Measurements from ENCODE around the gene KCNN3. TPM values are rescaled to one million over a fixed set of nuclear protein-coding genes. Genes with fewer than 3 reads are reported as not detected.

The KCNN3 gene
- total and polyA plus RNA-seq, 2 of the 8 experiments (the other 6 are each of a cell fraction or from before 2014, with no cell fraction given): 2.8 to 3.7 TPM

- TF ChIP-seq CHD7 (IDR thresholded peaks at IDR 0.05; ENCODE audit: insufficient replicate concordance, low read length) (no peak), SP4 (IDR thresholded peaks at IDR 0.05; ENCODE audit: low read length) (no peak), EP300 (IDR thresholded peaks at IDR 0.05; ENCODE audit: borderline replicate concordance in 1 of 2, low read depth in 2 of 2, low read length in 2 of 2) (no peak), ATF3 (IDR thresholded peaks at IDR 0.05; ENCODE audit: insufficient read depth, low read depth, low read length) (no peak), TBP (IDR thresholded peaks at IDR 0.05; ENCODE audit: low read depth, low read length) (no peak), EGR1 (IDR thresholded peaks at IDR 0.05; ENCODE audit: borderline replicate concordance, low read depth, low read length) (no peak), FOSL1 (IDR thresholded peaks at IDR 0.05; ENCODE audit: insufficient read depth, low read depth, low read length) (no peak), CEBPB (IDR thresholded peaks at IDR 0.05; ENCODE audit: low read depth, low read length) (no peak), POLR2A (IDR thresholded peaks at IDR 0.05; ENCODE audit: control extremely low read depth in 1 of 2, low read depth in 2 of 2, low read length in 2 of 2) (no peak), MAX (IDR thresholded peaks at IDR 0.05) (no peak)
Measured at GRCh38 chr1:154788110-154788870, 81.8 kb downstream of the KCNN3 start (continued).
